GM19023 (cell line): ENCODE data around the gene PREX1.

Source experiments
- ATAC-seq: cut with Tn5 transposase; IDR thresholded peaks from one replicate; pipeline ENCODE4 v1.9.1; 2021; ENCODE audit warnings: mild to moderate bottlenecking, moderate library complexity; ENCODE audit not compliant: unreplicated experiment

The PREX1 gene

DNA sequence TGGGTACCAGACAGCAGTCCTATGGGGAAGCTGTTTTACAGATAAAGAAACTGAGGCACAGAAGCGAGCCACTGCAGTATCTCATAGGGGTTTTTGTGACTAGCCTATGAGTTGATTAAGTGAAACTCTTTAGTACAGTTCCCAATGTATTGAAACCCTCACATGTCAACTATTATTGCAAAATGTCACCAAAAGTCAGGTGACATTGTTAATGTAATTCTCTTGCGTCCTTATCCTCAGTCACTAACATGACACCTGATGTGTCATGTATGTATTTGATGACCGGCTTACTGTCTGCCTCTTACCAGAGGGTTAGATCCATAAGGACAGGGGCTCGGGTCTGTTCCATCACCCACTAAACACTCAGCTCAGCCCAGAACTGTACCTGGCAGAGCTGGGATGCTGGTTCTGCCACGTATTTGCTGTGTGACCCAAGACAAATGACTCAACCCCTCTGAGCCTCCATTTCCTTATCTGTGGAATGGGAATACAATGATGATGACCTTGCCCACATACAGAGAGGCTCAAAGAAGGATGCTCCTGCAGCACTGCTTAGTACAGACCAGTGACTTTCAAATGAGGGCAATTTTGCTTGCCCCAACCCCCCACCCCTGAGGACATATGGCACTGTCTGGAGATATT, 32.9 kb downstream of the PREX1 start:
- ATAC-seq = no peak

DNA sequence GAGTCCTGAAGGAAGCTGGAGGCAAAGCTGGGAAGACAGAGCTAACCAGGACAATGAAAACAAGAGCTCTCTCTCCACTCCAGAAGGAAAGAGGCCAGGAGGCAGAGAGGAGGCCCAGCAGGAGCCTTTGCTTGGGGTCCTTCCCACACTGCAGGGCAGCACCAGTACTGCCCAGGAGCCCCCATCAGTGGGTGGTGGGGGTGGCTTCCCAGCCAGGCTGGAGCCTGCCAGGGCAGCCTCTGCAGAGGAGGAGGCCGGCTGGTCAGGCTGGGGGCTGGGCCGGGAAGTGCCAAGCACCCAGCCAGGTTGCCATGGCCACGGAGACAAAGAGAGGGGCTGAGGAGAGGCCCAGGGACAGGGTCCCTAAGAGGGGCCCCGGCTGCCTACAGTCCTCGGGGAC, 33.4 kb downstream of the PREX1 start:
- ATAC-seq = no peak

DNA sequence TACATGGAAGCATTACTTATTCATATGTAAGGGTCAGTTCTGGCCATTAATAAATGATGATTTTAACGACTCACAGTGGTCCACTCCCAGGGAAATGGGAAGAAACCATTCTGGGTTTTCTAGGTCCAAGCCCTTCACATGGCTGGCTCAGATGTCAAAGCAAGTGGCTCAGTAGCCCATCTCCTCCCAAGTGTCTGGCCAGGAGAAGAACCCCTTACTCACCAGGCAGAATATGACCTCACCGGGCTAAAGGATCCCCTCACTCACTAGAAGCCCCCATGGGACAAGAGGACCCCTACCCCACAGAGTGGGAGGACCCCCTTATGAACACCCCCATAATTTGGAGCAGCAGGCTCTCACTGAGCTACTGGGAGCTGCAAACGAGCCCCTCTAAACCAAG, 34.0 kb downstream of the PREX1 start:
- ATAC-seq = no peak

DNA sequence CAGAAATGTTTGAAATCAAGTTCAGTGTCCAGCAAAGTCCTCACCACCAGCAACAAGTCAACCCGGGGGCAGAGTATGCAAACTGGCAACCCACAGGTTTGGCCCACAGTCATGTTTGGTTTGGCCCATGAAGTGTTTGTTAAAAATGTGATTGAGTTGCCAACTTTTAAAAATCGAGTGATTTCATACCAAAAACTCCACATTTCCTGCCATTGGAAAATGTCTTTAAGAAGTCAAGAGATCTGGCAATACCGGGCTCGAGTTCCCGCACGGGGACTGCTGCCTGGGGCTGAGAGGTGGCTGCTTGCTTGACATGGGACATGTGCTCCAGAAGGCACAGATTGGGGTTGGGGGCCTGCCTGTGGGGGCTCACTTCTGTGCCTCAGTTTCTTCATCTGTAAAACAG, 36.1 kb downstream of the PREX1 start:
- ATAC-seq = no peak

DNA sequence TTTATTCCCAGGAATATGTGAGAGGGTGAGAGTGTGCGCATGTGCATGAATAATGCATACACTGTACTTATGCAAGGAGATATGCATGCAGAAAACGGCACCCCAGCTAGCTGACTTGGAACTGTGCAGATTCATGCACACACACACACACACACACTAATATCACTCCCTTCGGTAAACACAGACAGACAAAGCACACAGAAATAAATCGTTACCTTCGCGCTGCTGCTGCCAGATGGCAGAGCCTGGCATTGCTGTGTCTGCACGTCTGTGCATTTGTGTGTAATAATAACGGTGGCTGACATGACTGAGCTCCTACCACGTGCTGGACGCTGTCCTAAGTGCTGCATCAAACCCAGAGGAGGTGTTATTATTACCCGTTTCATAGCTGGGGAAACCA, 36.8 kb downstream of the PREX1 start:
- no peak for ATAC-seq

DNA sequence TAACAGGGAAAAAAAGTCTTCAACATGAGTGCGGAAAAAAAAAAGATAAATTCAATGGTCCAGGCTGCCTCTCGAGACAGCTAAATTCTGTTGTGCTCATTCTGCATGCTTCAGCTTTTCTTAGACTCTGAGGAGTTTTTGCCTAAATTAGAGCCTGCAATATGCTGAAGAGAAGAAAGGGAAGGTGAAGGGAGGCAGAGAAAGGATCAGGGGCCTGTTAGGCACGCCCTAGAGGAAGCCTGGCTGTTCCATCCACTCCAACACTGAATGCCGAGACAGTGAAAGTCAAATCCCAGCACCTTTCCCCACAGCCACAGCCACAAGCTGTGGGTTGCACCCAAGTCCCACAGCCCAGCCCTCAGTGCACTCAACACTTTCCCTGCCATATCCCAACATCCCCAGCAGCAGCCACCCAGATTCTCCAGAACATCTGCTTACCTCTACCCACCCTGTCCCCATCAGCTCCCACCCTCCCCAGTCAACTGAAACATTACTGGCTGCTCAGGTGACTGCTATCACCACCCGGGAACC, 37.3 kb downstream of the PREX1 start:
- ATAC-seq = no peak

DNA sequence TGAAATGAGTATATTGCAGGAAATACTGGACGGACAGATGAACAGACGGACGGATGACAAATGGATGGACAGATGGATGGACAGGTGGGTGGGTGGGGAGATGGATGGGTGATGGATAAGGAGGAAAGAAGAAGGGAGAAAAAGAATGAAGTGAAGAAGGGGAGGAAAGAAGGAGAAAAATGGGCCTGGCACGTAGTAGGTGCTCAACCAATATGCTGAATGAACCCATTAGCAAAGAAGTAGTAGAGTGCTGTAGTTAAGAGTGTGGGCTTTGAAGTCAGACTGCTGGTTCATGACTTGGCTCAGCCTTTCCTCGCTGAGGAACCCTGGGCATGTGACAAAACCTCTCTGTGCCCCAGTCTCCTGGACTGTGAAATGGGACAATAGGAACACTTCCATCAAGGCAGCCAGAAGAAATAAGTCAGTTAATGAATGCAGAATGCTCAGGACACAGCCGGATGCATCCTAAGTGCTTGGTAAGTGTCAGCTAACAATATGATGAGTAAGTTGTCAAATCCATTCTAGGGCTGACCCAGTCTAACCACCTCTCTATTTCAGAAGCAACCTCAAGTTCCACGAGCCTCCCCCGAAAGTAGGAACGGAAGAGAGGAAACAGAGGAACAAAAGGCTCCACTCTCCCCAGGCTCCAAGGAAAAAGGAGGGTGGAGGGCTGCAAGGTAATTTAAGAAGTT, 37.9 kb downstream of the PREX1 start:
- no peak for ATAC-seq

DNA sequence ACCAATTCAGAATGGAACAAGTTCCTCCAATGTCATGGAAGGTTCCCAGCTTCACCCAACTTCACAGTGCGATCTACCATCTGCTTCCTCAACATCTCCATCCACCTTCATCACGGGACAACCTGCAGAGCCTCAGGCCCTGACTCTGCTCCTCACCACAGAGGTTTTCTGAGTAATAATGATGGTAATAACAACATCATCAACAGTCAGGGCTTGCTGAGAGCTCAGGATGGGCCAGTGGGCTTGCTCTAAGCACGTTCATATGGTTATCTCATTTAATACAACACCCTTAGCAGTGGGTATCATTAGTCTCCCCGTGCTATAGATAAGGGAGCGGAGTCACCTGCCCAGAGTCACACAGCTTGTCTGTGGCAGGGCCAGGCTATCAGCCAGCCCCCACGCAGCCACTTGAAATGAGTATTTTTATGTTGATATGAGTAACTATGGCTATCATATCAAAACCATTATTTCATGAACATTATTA, 38.6 kb downstream of the PREX1 start:
- peak; percentile 16 for ATAC-seq

DNA sequence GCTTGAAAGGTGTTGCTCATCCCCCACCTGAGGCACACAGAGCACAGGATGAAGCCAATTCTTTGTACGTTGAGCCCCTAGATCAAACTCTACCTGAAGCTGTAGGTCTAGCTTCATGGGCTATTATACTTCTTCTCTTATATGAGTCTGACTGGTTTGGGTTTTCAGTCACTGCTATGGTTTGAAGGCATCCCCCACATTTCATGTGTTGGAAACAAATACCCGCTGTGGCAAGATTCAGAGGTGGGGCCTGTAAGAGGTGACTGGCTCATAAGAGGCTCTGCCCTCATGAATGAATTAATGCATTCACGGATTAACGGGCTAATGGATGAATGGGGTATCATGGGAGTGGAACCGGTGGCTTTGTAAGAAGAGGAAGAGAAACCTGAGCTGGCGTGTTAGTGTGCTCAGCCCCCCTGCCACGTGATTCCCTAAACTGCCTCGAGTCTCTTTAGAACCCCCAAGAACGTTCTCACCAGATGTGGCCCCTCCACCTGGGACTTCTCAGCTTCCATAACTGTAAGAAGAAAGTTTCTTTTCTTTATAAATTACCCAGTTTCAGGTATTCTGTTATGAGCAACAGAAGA, 39.2 kb downstream of the PREX1 start:
- peak; percentile 61 for ATAC-seq

DNA sequence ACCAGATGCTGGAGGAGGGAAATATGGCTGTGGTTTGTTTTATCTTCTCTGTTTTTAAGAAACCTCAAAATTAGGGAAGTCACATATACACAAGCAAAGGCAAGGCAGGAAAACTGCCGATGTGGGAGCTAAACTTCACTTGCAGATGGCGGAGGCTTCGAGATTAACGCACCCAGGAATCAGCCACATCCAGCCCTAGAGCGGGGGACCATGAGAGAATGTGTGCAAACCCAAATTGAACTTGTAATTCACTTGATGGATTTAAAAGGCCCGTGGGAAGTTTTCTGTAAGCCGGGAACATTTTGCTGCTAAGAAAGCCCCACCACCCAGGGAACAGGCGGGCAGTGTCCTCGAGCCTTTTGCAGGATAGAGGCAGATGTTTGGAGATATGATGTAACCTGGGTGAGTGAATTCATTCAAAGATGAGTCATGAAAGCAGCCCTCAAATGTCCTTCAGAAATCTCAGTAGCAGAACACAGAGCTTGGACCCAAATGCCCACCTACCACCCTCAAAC, 39.9 kb downstream of the PREX1 start:
- ATAC-seq = no peak

DNA sequence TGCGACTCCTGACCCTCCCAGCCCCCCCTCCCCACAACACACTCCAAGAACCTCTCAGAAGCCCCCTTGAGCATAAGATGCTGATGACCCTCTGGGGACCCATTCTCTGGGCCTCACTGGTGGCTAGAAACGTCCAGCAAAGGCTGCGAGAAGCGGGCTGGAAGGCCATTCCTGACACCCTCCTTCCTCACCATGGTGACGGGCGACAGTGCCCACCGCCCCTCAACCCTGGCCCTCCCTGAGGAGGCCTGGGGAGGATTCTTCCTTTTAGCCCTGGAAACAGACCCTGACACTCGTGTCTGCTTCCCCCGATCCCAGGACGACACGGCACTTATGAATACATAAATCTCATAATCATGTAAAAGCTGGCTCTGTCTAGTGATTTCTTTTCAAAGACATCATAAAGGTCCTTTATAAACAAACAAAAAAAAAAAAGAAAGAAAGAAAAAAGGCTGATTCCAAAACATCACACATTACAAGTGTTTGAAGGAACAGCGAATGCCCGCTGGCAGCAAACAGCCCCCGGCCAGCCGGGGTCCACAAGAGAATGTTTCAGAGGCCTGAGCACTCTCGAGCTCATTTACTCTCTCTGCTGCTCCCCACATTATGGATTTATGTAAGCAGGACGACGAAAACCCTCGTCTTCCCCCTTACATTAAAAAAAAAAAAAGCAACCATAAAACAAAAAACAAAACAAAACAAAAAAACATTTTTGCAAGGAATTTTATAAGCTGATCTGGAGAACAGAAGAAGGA, 40.7 kb downstream of the PREX1 start:
- no peak for ATAC-seq

DNA sequence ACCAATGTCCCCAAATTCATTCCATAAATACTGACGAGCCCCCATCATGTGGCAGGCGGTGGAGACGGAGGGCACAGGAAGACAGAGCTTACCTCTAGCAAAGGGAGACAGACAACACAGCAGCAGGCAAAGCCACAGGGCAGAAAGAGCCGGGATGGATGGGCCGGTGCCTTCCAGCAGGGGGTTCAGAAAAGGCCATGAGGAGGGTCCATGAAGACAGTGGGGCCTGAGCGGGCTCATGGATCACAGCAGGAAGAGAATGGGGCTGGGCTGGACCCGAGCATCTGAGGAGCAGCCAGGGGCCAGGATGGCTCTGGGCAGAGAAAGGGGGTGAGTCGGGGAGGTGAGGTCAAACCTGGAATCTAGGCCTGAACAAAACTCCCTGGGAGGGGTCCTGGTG, 42.0 kb downstream of the PREX1 start:
- ATAC-seq = no peak

DNA sequence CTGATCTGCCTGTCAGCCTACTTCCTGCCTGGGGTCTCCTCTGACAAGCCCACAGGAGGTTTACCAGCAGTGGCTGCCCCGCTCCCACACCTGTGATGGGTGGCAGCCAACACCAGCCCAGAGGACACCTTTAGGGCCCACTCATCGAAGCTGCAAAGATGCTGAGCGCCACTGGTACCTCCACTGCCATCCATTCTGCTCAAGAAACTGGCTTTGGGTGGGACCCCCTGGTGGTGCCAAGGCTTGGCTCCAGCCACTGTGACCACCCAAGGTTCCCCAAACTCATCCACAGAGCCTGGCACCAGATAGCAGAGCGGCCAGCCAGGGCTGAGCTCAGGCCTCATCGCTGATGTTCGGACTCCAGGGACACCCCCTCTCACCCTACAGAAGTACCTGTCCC, 42.5 kb downstream of the PREX1 start:
- no peak for ATAC-seq

DNA sequence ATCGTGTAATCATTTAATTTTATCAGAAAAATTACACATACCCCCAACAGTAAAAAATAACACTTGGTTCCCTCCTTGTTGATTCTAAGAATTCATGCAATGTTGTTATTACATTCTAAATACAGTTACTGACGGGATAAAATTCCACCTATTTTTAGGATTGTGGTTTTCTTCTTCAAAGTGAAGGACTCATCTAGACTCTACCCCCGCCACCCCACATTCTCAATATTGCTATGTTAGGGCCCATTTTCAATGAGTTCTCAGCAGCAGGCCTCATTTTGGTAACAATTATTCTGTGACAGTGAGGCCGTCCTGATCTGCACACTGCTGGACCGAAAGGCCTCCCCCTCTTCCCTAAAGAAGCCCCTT, 43.5 kb downstream of the PREX1 start:
- ATAC-seq = no peak

DNA sequence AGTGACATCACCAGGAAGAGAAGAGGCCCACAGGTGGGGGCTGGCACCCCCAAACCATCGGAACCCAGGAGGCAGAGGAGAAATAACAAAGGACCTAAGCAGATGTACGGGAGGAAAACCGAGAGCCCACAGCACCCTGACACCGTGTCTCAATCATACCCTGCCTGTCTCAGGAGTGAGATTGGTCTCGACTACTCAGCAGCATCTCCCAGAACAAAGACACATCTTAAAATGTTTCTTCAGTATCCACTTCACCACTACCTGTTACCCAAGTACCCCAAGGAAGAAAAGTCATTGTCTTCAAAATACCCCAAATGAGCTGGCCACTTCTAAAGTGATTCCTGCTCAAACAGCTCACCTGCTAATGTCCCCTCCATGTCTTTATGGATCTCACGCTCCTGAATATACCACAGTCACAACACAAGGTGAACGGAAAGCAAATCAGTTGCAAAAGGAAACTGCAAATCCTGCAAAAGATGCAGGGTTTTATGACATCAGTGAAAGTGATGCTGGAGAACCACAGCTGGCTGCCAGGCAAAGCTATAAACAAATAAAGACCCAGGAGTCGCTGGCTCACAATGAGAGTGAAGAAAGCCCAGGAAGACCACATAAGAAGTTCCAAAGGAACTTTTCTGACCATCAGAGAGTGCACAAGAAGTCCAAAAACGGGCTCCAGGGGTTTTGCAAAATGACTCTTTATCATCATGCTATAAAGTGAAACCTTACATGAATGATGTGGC, 44.1 kb downstream of the PREX1 start:
- no peak for ATAC-seq

DNA sequence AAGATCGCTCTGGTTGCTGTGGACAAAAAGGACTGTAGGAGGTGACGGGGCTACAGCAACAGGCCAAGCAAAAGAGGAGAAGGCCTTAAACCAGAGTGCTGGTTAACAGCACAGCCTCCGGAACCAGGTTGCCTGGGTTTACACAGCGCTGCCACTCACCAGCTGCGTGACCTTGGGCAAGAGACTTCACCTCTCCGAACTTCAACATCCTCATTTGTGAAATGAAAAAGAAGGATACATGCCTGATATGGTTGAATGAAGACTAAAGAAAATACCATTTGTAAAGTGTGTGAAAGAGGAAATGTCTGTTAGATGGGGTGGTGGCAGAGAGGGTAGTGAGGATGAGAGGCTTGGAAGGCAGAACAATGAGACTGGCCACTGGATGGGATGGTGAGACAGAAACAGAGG, 44.9 kb downstream of the PREX1 start:
- no peak for ATAC-seq

DNA sequence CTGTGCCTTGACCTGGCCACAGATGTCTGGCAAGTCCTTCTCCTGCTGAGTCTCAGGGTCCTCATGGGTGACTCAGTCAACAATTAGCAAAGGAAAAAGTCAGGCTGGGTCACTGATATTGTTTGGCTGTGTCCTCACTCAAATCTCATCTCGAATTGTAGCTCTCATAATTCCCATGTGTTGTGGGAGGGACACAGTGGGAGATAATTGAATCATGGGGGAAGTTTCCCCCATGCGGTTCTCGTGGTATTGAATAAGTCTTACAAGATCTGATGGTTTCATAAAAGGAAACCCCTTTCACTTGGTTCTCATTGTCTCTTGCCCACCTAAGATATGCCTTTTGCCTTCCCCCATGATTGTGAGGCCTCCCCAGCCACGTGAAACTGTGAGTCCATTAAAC, 45.7 kb downstream of the PREX1 start:
- ATAC-seq = no peak

DNA sequence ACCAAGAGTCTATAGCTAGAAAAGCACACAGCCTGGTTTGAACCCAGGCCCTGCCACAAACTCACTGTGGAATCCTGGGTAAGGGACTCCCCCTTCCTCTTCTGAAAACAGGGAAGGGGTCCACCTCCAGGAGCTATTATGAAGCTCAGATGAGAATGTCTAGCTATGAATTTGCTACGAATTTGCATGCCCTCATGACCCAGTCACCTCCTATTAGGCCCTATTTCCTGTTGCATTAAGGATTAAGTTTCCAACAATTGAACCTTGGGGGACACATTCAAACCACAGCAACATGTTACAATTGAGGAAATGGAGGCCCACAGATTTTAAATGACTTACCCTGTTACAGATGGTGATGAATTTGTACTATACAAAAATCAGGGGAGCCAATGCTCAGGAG, 46.2 kb downstream of the PREX1 start:
- ATAC-seq = no peak

DNA sequence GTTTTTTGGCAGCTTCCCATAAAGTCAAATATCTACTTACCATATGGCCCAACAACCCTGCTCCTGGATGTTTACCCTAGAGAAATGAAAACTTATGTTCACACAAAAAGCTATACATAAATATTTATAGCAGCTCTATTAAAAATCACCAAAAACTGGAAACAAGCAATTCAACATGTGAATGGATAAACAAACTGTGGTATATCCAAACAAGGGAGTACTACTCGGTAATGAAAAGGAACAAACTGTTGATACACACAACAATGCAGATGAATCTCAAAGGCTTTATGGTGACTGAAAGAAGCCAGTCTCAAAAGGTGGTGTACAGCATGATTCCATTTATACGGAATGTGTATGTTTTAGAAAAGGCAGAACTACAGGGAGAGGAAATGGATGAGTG, 48.4 kb downstream of the PREX1 start:
- no peak for ATAC-seq

DNA sequence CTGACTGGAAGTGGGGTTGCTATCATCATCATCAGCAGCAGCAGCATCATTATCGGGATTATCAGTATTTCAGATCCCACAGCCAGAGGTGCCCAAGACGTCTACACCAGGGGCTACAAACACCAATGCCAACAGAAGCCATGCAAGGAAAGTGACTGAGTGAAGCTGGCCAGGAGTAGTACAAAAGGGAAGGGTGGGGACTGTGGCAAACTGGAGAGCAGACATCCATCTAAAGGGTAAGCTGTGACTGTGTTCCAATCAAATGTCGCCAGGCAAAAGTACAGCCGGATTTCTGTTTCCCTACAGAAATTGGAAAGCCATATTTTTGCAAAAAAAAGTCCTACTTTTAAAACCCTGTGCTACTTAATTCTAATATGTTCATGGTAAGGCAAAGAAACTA, 50.0 kb downstream of the PREX1 start:
- ATAC-seq = no peak

DNA sequence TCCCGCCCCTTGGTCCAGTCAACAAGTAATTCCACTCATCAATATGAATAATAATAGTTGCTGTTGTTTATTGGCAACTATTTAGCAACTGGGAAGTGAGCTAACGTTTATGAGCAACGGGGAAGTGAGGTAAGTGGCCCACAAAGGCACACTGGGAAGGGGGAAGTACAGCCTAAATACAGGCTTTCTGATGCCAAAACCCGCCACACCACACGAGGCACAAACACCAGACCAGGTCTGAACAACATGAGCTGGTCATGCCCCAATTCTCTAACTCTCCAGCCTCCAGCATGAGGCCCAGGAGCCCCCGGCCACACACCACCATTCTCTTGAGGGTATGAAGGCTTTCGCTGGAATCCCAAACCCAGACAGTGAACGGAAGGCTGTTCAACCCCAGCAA, 50.8 kb downstream of the PREX1 start:
- no peak for ATAC-seq
